ENCODE measurements around the gene RAD9A. TPM values are rescaled to one million over a fixed set of nuclear protein-coding genes. Genes with fewer than 3 reads are reported as not detected.

The RAD9A gene
- total RNA-seq, 1 experiment from 2014 or later, result 20.9 TPM

- H3K4me1 Mint-ChIP-seq, result peaks cover 18 to 28% of the 10 kb centered on the region in 2 experiments
- Histone ChIP-seq H2BK120ac (ENCODE audit: low read depth, low read length, poor library complexity, severe bottlenecking) (no peak overlapping the region), H3T11ph (ENCODE audit: low read length) (no peak overlapping the region), H4K91ac (ENCODE audit: insufficient read length, low read depth, low read length) (no peak overlapping the region), H3K9me3 (ENCODE audit: control insufficient read depth, low read depth, low read length) (no peaks in the 10 kb centered on the region), H3K23ac (ENCODE audit: insufficient read length, low read depth, low read length) (no peak overlapping the region), H2BK15ac (ENCODE audit: low read depth, low read length) (no peak overlapping the region), H3K4me1 (ENCODE audit: insufficient read depth, low read length) (no peaks in the 10 kb centered on the region), H3K56ac (ENCODE audit: insufficient read length, low read depth, low read length) (no peak overlapping the region), H3K79me1 (ENCODE audit: insufficient read depth, low read depth, low read length, poor library complexity, severe bottlenecking) (no peaks in the 10 kb centered on the region), H2AK5ac (ENCODE audit: insufficient read length, low read length) (no peak overlapping the region), H3K27me3 (ENCODE audit: insufficient read depth, low read length) (no peaks in the 10 kb centered on the region), H2BK5ac (ENCODE audit: insufficient read length, low read length) (no peak overlapping the region), H3K4me2 (ENCODE audit: insufficient read depth, insufficient read length, low read length) (no peak overlapping the region), H3K4ac (ENCODE audit: low read depth, low read length) (no peak overlapping the region), H3K27ac (ENCODE audit: insufficient read length, low read depth, low read length) (no peak overlapping the region), H2BK20ac (ENCODE audit: low read depth, low read length, poor library complexity, severe bottlenecking) (no peak overlapping the region), H3K14ac (ENCODE audit: insufficient read depth, low read length) (no peak overlapping the region), H3K9ac (ENCODE audit: extremely low read depth, insufficient read length, low read length) (no peak overlapping the region), H3K18ac (ENCODE audit: insufficient read length, low read depth, low read length) (no peak overlapping the region), H2AFZ (ENCODE audit: low read length) (no peak overlapping the region), H3K79me2 (ENCODE audit: insufficient read depth, low read length) (no peaks in the 10 kb centered on the region), H4K20me1 (ENCODE audit: control insufficient read depth, insufficient read depth, insufficient read length) (no peaks in the 10 kb centered on the region), H4K8ac (replicated peaks; ENCODE audit: insufficient read length, low read depth, low read length) (no peak overlapping the region), H3K23me2 (ENCODE audit: insufficient read length, low read depth, low read length, poor library complexity, severe bottlenecking) (peaks cover 13% of the 10 kb centered on the region), H4K5ac (ENCODE audit: insufficient read length, low read depth, low read length) (no peak overlapping the region), H2BK12ac (ENCODE audit: insufficient read length, low read depth, low read length) (no peak overlapping the region)
- no peaks in the 10 kb centered on the region for H3K36me3 Mint-ChIP-seq (ENCODE audit: insufficient read depth in 1 of 3, low read depth in 3 of 3)
- TF ChIP-seq, protein P1, sequence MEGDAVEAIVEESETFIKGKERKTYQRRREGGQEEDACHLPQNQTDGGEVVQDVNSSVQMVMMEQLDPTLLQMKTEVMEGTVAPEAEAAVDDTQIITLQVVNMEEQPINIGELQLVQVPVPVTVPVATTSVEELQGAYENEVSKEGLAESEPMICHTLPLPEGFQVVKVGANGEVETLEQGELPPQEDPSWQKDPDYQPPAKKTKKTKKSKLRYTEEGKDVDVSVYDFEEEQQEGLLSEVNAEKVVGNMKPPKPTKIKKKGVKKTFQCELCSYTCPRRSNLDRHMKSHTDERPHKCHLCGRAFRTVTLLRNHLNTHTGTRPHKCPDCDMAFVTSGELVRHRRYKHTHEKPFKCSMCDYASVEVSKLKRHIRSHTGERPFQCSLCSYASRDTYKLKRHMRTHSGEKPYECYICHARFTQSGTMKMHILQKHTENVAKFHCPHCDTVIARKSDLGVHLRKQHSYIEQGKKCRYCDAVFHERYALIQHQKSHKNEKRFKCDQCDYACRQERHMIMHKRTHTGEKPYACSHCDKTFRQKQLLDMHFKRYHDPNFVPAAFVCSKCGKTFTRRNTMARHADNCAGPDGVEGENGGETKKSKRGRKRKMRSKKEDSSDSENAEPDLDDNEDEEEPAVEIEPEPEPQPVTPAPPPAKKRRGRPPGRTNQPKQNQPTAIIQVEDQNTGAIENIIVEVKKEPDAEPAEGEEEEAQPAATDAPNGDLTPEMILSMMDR (conservative IDR thresholded peaks at IDR 0.05), result no peak
- no peaks in the 10 kb centered on the region; the same call in 1 of the 2 replicates for H3K27me3 Mint-ChIP-seq (ENCODE audit: low read depth)
- no peak overlapping the region for H3K4me3 Mint-ChIP-seq
- WGBS (ENCODE audit: extremely low coverage, insufficient read length, low lambda C conversion rate), result no CpG with 5 or more reads among the region's 5 CpGs
- no peaks in the 10 kb centered on the region; a peak in 1 of 5 replicates for H3K9me3 Mint-ChIP-seq
- DNase-seq, result no peak
- no peak overlapping the region; a peak in 1 of 7 replicates for H3K27ac Mint-ChIP-seq
Observed at GRCh38 chr11:67349036-67349435, 42.8 kb upstream of the RAD9A start.

Data from H9 (cell line).